Osteocyte (in vitro differentiated cells): ENCODE results near the gene PTPRN2. TPM values are rescaled to one million over a fixed set of nuclear protein-coding genes. Genes with fewer than 3 reads are reported as not detected.

Experiments
- DNase-seq: peaks from one replicate; pipeline ENCODE4 v3.0.0; 2021; ENCODE audit warnings: mixed read lengths; ENCODE audit not compliant: unreplicated experiment; ENCODE audit errors: extremely low spot score
- H3K27ac Mint-ChIP-seq: one replicate; pipeline ENCODE4 v1.8.0; 2021; ENCODE audit warnings: mild to moderate bottlenecking, mixed read lengths; ENCODE audit not compliant: unreplicated experiment
- H3K27me3 Mint-ChIP-seq: one replicate; pipeline ENCODE4 v1.8.0; 2021; ENCODE audit warnings: mixed read lengths; ENCODE audit not compliant: unreplicated experiment
- H3K36me3 Mint-ChIP-seq: one replicate; pipeline ENCODE4 v1.8.0; 2021; ENCODE audit warnings: mixed read lengths; ENCODE audit not compliant: unreplicated experiment
- H3K4me1 Mint-ChIP-seq: one replicate; pipeline ENCODE4 v1.8.0; 2021; ENCODE audit warnings: mixed read lengths; ENCODE audit not compliant: unreplicated experiment
- H3K4me3 Mint-ChIP-seq: one replicate; pipeline ENCODE4 v1.8.0; 2021; ENCODE audit warnings: mild to moderate bottlenecking, moderate library complexity, mixed read lengths; ENCODE audit not compliant: unreplicated experiment
- H3K9me3 Mint-ChIP-seq: one replicate; pipeline ENCODE4 v1.8.0; 2021; ENCODE audit warnings: mixed read lengths; ENCODE audit not compliant: unreplicated experiment
- CTCF ChIP-seq: fragments of 200-600 bp; sonication (generic); IDR thresholded peaks from 2 replicates; pipeline ENCODE4 v1.5.0; 2021; ENCODE audit warnings: antibody characterized with exemption, mild to moderate bottlenecking, moderate library complexity
- total RNA-seq: library from RNA; stranded (reverse); gene quantifications from 2 replicates; pipeline ENCODE4 v1.2.1, GENCODE V29; 2021

Gene PTPRN2
- total RNA-seq, 1 donor from 2014 or later = 0.59 TPM

- Mint-ChIP-seq H3K4me3 (no peak overlapping the region), H3K36me3 (no peaks in the 10 kb centered on the region), H3K9me3 (peaks cover 33% of the 10 kb centered on the region), H3K27ac (no peak overlapping the region), H3K27me3 (no peaks in the 10 kb centered on the region), H3K4me1 (no peaks in the 10 kb centered on the region)
- TF ChIP-seq CTCF = no peak
- DNase-seq = no peak
These were observed 641.1 kb downstream of the PTPRN2 start for GRCh38 chr7:157946398-157947060.

GRCh38 chr7:157945401-157945800, 642.2 kb downstream of the PTPRN2 start:
- Mint-ChIP-seq H3K9me3 (peaks cover 26% of the 10 kb centered on the region), H3K27ac (no peak overlapping the region), H3K4me3 (no peak overlapping the region), H3K27me3 (no peaks in the 10 kb centered on the region), H3K36me3 (no peaks in the 10 kb centered on the region), H3K4me1 (no peaks in the 10 kb centered on the region)
- DNase-seq = no peak
- TF ChIP-seq CTCF = no peak

- Mint-ChIP-seq H3K36me3 (no peaks in the 10 kb centered on the region), H3K27me3 (no peaks in the 10 kb centered on the region), H3K27ac (no peak overlapping the region), H3K9me3 (peaks cover 22% of the 10 kb centered on the region), H3K4me3 (no peak overlapping the region), H3K4me1 (no peaks in the 10 kb centered on the region)
- DNase-seq = no peak
- TF ChIP-seq CTCF = no peak
These were observed 642.8 kb downstream of the PTPRN2 start for GRCh38 chr7:157944734-157945291.

GRCh38 chr7:157944051-157944450, 643.6 kb downstream of the PTPRN2 start:
- Mint-ChIP-seq H3K27me3 (no peaks in the 10 kb centered on the region), H3K36me3 (no peaks in the 10 kb centered on the region), H3K9me3 (peaks cover 22% of the 10 kb centered on the region), H3K4me3 (no peak overlapping the region), H3K4me1 (no peaks in the 10 kb centered on the region), H3K27ac (no peak overlapping the region)
- no peak for TF ChIP-seq CTCF
- no peak for DNase-seq

- H3K9me3 Mint-ChIP-seq = peaks cover 23% of the 10 kb centered on the region
- H3K4me3 Mint-ChIP-seq = no peak overlapping the region
- no peak for TF ChIP-seq CTCF
- no peak for DNase-seq
- H3K4me1 Mint-ChIP-seq = no peaks in the 10 kb centered on the region
- no peak overlapping the region for H3K27ac Mint-ChIP-seq
- no peaks in the 10 kb centered on the region for H3K36me3 Mint-ChIP-seq
- H3K27me3 Mint-ChIP-seq = no peaks in the 10 kb centered on the region
These were observed 644.1 kb downstream of the PTPRN2 start for GRCh38 chr7:157943561-157943960.
